Gastrocnemius medialis (tissue), 4 donors: ENCODE data around the gene LDLRAD3.

Source experiments
- CTCF ChIP-seq, 5 experiments: fragments of 450-650 bp in 3 of 5; fragments of 200-600 bp in 2 of 5; sonication (generic) in 2 of 5; IDR thresholded peaks in 4 of 5; conservative IDR thresholded peaks in 1 of 5; 1 replicate in 4 of 5; 2 replicates in 1 of 5; pipeline ENCODE4 v1.5.1; 2016 to 2019; ENCODE audit warnings: antibody characterized with exemption in 5 of 5, mild to moderate bottlenecking in 3 of 5, moderate library complexity in 3 of 5
- POLR2A ChIP-seq, 2 donors: fragments of 450-650 bp; IDR thresholded peaks; one replicate each; pipeline ENCODE4 v1.6.1; 2017; ENCODE audit warnings: antibody characterized with exemption in 2 of 2, mild to moderate bottlenecking in 2 of 2, moderate library complexity in 2 of 2

GRCh38 chr11:36167729-36168128 is 223.9 kb downstream of the LDLRAD3 start:
- no peak for TF ChIP-seq CTCF (IDR thresholded peaks at IDR 0.05 in 4 of 5, conservative IDR thresholded peaks at IDR 0.05 in 1 of 5)
- TF ChIP-seq POLR2A (IDR thresholded peaks at IDR 0.05) = no peak
